Transverse colon (tissue), 4 donors: ENCODE measurements around the gene GNAI3.

ENCODE experiments used
- EP300 ChIP-seq: sonication (generic); formaldehyde crosslinking; IDR thresholded peaks from one replicate; pipeline ENCODE4 v1.6.1; 2017; ENCODE audit warnings: antibody characterized with exemption, low read depth
- POLR2AphosphoS5 ChIP-seq, 3 donors: sonication (generic); formaldehyde crosslinking; IDR thresholded peaks; one replicate each; pipeline ENCODE4 v1.6.1; 2016; ENCODE audit warnings: antibody characterized with exemption in 3 of 3
- TF ChIP-seq, protein P1 (sequence below), 5 experiments: fragments of 200-600 bp in 3 of 5; fragments of 450-650 bp in 2 of 5; sonication (generic) in 3 of 5; IDR thresholded peaks; 1 replicate in 2 of 5; 2 replicates in 3 of 5; pipeline ENCODE4 v1.5.1; 2016 to 2017; ENCODE audit warnings: antibody characterized with exemption in 5 of 5, inconsistent platforms in 3 of 5, mild to moderate bottlenecking in 2 of 5, moderate library complexity in 1 of 5

DNA sequence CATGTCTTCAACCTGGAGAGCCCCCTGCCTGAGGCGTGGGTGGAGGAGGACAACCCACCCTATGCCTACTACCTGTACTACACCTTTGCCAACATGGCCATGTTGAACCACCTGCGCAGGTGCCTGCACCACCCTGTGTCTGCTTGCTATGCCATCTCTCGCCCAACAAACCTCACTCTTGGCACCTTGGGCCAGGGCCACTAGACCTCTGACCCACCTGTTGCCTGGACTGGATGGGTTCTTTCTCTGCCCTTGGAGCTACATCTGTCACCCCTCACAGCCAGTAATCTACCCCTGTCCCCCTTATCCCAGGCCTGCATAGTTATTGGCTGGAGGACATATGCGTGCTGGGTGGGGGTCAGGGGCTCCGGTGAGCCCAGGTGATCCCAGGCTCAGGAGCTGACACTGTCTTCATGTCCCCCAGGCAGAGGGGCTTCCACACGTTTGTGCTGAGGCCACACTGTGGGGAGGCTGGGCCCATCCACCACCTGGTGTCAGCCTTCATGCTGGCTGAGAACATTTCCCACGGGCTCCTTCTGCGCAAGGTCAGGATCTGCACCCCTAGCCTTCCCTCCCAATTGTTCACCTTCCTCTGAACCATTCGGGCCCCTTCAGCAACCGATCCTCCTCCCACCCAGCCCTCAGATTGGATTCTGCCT lies 81.1 kb downstream of the GNAI3 start:
- TF ChIP-seq, protein P1, sequence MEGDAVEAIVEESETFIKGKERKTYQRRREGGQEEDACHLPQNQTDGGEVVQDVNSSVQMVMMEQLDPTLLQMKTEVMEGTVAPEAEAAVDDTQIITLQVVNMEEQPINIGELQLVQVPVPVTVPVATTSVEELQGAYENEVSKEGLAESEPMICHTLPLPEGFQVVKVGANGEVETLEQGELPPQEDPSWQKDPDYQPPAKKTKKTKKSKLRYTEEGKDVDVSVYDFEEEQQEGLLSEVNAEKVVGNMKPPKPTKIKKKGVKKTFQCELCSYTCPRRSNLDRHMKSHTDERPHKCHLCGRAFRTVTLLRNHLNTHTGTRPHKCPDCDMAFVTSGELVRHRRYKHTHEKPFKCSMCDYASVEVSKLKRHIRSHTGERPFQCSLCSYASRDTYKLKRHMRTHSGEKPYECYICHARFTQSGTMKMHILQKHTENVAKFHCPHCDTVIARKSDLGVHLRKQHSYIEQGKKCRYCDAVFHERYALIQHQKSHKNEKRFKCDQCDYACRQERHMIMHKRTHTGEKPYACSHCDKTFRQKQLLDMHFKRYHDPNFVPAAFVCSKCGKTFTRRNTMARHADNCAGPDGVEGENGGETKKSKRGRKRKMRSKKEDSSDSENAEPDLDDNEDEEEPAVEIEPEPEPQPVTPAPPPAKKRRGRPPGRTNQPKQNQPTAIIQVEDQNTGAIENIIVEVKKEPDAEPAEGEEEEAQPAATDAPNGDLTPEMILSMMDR (IDR thresholded peaks at IDR 0.05) = no peak
- TF ChIP-seq EP300 = no peak
- TF ChIP-seq POLR2AphosphoS5 (IDR thresholded peaks at IDR 0.05) = no peak
